Peyer's patch (tissue), 4 donors: Measurements from ENCODE around the gene TRRAP. TPM values are rescaled to one million over a fixed set of nuclear protein-coding genes. Genes with fewer than 3 reads are reported as not detected.
"Not testable (repeated sequence)": the region's sequence is repeated elsewhere in the genome, so short reads cannot be mapped to it uniquely, and the experiment has no call there.

ENCODE experiments used
- DNase-seq, 3 donors: peaks; one replicate each; pipeline ENCODE4 v3.0.0-alpha.2; 2017 to 2019
- H3K27ac ChIP-seq, 4 donors: fragments of 200-600 bp; sonication (generic); one replicate each; pipeline ENCODE4 v1.5.1; 2016 to 2019
- H3K27me3 ChIP-seq, 2 donors: fragments of 200-600 bp; sonication (generic); one replicate each; pipeline ENCODE4 v1.5.1; 2019
- H3K36me3 ChIP-seq, 3 donors: fragments of 200-600 bp; sonication (generic); one replicate each; pipeline ENCODE4 v1.5.1; 2016 to 2019
- H3K4me1 ChIP-seq, 4 donors: fragments of 200-600 bp; sonication (generic); one replicate each; pipeline ENCODE4 v1.5.1; 2016 to 2019
- H3K4me3 ChIP-seq, 4 donors: fragments of 200-600 bp; sonication (generic); 1 replicate in 3 of 4; 2 replicates in 1 of 4; pipeline ENCODE4 v1.5.1; 2016 to 2019; ENCODE audit warnings: mild to moderate bottlenecking in 1 of 4
- H3K9me3 ChIP-seq, 4 donors: fragments of 200-600 bp; sonication (generic); one replicate each; pipeline ENCODE4 v1.5.1; 2016 to 2019; ENCODE audit warnings: mild to moderate bottlenecking in 1 of 4
- POLR2A ChIP-seq, 2 donors: fragments of 450-650 bp; IDR thresholded peaks; one replicate each; pipeline ENCODE4 v1.5.1; 2017; ENCODE audit warnings: antibody characterized with exemption in 2 of 2, mild to moderate bottlenecking in 2 of 2, moderate library complexity in 2 of 2
- total RNA-seq, 4 donors: library from RNA; depleted of rRNA; stranded (reverse); fragments of >200 nt; gene quantifications; one replicate each; pipeline ENCODE4 v1.1.0, GENCODE V29; 2016
- TF ChIP-seq, protein P1 (sequence below), 6 experiments: fragments of 450-650 bp in 4 of 6; fragments of 200-600 bp in 2 of 6; sonication (generic) in 1 of 6; IDR thresholded peaks; one replicate each; pipeline ENCODE4 v1.5.1; 2017 to 2019; ENCODE audit warnings: antibody characterized with exemption in 6 of 6, mild to moderate bottlenecking in 3 of 6, moderate library complexity in 1 of 6

Gene TRRAP
- total RNA-seq, 4 donors from 2014 or later, result 39.2 to 62.3 (median 57.8) TPM

DNA sequence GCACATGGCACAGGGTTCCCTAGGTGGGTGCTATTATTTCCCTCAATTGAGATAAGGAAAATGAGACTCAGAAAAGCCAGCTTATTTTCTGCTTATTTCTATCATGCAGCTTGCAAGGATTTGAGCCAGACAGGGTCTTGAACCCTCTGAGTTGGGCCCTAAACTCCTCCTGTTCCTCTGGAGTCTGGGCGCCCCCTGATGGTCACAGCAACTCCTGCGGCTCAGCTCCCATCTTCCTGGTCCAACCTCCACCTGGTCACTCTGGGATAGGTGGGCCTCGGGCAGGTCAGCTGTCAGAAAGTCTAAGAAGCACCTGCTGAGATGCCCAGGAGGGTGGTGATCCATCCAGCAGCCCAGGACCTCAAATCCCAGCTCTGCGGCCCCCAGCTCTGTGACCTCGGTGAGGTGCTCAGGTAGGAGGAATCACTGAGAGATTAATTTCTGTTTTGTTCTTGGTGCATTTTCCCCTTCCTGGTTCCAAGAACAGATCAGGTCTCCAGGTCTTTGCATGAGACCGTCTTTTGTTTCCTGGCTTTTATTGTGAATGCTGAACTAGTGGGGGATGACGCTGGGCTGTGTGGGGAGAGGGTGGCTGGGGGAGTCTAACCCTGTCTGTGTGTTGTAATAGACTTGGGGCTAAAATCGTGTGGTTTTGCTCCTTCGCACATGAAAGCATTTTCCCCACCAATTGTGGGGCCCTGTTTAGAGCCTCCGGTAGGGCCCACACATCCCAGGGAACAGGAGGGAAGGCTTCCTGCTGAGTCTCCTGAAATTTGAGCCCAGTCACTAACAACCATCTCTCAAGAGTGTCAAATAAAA lies 41.3 kb upstream of the TRRAP start:
- no peak for DNase-seq
- TF ChIP-seq, protein P1, sequence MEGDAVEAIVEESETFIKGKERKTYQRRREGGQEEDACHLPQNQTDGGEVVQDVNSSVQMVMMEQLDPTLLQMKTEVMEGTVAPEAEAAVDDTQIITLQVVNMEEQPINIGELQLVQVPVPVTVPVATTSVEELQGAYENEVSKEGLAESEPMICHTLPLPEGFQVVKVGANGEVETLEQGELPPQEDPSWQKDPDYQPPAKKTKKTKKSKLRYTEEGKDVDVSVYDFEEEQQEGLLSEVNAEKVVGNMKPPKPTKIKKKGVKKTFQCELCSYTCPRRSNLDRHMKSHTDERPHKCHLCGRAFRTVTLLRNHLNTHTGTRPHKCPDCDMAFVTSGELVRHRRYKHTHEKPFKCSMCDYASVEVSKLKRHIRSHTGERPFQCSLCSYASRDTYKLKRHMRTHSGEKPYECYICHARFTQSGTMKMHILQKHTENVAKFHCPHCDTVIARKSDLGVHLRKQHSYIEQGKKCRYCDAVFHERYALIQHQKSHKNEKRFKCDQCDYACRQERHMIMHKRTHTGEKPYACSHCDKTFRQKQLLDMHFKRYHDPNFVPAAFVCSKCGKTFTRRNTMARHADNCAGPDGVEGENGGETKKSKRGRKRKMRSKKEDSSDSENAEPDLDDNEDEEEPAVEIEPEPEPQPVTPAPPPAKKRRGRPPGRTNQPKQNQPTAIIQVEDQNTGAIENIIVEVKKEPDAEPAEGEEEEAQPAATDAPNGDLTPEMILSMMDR (IDR thresholded peaks at IDR 0.05), result peak in 3 of 6 experiments; percentile 24 to 41 (median 32)
- TF ChIP-seq POLR2A (IDR thresholded peaks at IDR 0.05), result no peak
- no peaks in the 10 kb centered on the region for H3K4me1 ChIP-seq

DNA sequence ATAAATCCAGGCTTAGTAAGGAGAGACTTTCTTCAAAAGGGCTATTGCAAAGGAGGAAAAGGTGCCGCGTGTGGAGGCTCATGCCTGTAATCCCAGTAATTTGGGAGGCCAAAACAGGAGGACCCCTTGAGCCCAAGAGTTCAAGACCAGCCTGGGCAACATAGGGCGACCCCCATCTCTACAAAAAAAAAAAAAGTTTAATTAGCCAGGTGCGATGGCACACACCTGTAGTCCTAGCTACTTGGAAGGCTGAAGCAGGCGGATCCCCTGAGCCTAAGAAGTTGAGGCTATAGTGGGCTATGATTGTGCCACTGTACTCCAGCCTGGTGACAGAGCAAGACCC lies 40.7 kb upstream of the TRRAP start:
- no peaks in the 10 kb centered on the region for H3K27me3 ChIP-seq
- no peak overlapping the region for H3K27ac ChIP-seq
- no peaks in the 10 kb centered on the region for H3K36me3 ChIP-seq
- H3K4me3 ChIP-seq, result no peak overlapping the region
- DNase-seq, result no peak
- no peak for TF ChIP-seq POLR2A (IDR thresholded peaks at IDR 0.05)
- TF ChIP-seq, protein P1 (IDR thresholded peaks at IDR 0.05), result no peak
- no peaks in the 10 kb centered on the region for H3K4me1 ChIP-seq
- H3K9me3 ChIP-seq, result no peaks in the 10 kb centered on the region

More for the DNA sequence above, 41.3 kb upstream of the TRRAP start:
- no peak overlapping the region for H3K4me3 ChIP-seq
- no peaks in the 10 kb centered on the region for H3K36me3 ChIP-seq
- no peak overlapping the region for H3K27ac ChIP-seq
- H3K9me3 ChIP-seq, result no peaks in the 10 kb centered on the region
- no peaks in the 10 kb centered on the region for H3K27me3 ChIP-seq

DNA sequence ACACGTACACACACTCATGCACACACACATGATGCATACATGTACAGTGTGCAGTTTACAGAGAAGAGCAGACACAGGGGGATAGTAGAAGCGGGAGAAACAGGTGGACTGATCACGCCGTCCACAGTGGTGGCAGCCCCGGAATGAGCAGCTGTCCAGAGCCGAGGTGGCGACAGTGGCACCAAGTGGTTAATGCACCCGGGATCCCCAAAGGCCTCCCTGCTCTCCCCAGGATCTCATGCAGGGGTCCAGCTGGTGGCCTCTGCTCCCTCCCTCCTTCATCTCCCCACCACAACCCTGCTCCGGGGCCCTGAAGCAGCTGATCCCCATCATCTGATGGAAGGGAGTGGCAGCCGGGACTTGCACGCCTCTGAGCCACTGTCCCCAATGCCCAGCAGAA lies 38.2 kb upstream of the TRRAP start:
- H3K4me3 ChIP-seq, result no peak overlapping the region
- no peak for DNase-seq
- TF ChIP-seq, protein P1 (IDR thresholded peaks at IDR 0.05), result no peak
- no peak for TF ChIP-seq POLR2A (IDR thresholded peaks at IDR 0.05)

GRCh38 chr7:98840722-98841121 lies 37.6 kb upstream of the TRRAP start:
- no peaks in the 10 kb centered on the region for H3K36me3 ChIP-seq
- no peak overlapping the region for H3K27ac ChIP-seq
- DNase-seq, result no peak
- no peaks in the 10 kb centered on the region for H3K4me1 ChIP-seq
- no peaks in the 10 kb centered on the region for H3K9me3 ChIP-seq
- H3K27me3 ChIP-seq, result no peaks in the 10 kb centered on the region
- TF ChIP-seq, protein P1 (IDR thresholded peaks at IDR 0.05), result no peak
- no peak for TF ChIP-seq POLR2A (IDR thresholded peaks at IDR 0.05)
- no peak overlapping the region for H3K4me3 ChIP-seq

More for the DNA sequence above, 38.2 kb upstream of the TRRAP start:
- Histone ChIP-seq H3K9me3 (no peaks in the 10 kb centered on the region), H3K27me3 (no peaks in the 10 kb centered on the region), H3K27ac (no peak overlapping the region), H3K36me3 (no peaks in the 10 kb centered on the region), H3K4me1 (no peaks in the 10 kb centered on the region)

DNA sequence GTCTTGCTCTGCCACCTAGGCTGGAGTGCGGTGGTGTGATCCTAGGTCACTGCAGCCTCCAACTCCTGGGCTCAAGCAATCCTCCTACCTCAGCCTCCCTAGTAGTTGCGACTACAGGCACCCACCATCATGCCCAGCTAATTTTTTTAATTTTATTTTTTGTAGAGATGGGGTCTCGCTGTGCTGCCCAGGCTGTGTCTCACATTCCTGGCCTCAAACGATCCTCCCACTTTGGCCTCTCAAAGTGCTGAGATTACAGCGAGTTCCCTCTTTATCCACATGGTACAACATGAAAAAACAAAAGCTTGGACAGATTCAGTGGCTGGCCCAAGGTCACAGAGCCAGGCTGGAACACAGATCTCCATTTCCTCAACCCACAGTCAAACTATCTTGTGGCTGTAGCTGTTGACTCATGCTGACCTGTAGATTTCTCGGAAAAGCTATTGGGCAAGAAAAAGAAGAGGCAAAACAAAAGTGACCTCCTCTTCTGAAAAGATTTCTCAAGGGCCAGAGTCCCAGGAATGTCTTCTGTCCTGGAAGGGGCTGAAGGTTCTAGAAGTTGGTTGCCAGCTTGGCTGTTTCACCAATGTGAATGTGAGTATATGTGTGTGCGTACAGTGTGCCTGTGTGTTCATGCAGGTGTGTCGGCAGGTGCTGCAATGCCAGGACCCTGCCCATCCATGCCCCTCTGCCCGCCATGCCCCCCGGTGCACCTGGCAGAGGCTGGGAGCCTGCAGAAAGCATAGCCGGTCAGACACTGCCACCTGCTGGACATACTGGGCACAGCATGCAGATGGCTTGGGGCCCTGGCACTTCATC lies 36.9 kb upstream of the TRRAP start:
- Histone ChIP-seq H3K9me3 (no peaks in the 10 kb centered on the region), H3K4me3 (no peak overlapping the region), H3K36me3 (no peaks in the 10 kb centered on the region), H3K27ac (no peak overlapping the region), H3K27me3 (no peaks in the 10 kb centered on the region), H3K4me1 (no peaks in the 10 kb centered on the region)
- TF ChIP-seq, protein P1 (IDR thresholded peaks at IDR 0.05), result peak; percentile 72 to 95 (median 88)
- no peak for TF ChIP-seq POLR2A (IDR thresholded peaks at IDR 0.05)
- DNase-seq, result peak; percentile 49 to 84 (median 77)

DNA sequence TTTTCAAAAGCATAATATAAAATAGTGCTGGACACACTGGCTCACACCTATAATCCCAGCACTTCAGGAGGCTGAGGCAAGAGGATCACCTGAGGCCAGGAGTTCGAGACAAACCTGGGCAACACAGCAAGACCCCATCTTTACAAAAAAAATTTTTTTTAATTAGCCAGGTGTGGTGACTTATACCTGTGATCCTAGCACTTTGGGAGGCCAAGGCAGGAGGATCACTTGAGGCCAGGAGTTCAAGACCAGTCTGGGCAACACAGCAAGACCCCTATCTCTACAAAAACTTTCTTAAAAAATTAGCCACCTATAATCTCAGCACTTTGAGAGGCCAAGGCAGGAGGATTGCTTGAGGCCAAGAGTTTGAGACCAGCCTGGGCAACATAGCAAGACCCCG lies 35.8 kb upstream of the TRRAP start:
- H3K27ac ChIP-seq, H3K4me1 ChIP-seq, DNase-seq, H3K9me3 ChIP-seq, H3K27me3 ChIP-seq, H3K4me3 ChIP-seq, H3K36me3 ChIP-seq: not testable (repeated sequence)
